A673 (cell line): ENCODE measurements around the gene CFAP97D1. TPM values are rescaled to one million over a fixed set of nuclear protein-coding genes. Genes with fewer than 3 reads are reported as not detected.

Experiments used
- BruUV-seq: library from RNA; stranded (reverse); fragments of 400-500 nt; replicated peaks from 2 replicates; lab custom pipeline; 2021; lab: Mats Ljungman, UMichigan
- CTCF ChIA-PET: fragments of 300-600 bp; sonication (Branson Sonifier 250); formaldehyde crosslinking; loops from one replicate; lab custom pipeline; 2022; ENCODE audit warnings: antibody characterized with exemption; lab: Charles Lee
- POLR2A ChIA-PET: fragments of 300-600 bp; sonication (Branson Sonifier 250); formaldehyde crosslinking; loops from one replicate; lab custom pipeline; 2022; ENCODE audit warnings: antibody characterized with exemption; ENCODE audit not compliant: low non-redundant PET; lab: Charles Lee
- DNase-seq: peaks from one replicate; pipeline ENCODE4 v3.0.0-alpha.2; 2015; ENCODE audit warnings: low spot score
- H3K27ac ChIP-seq: fragments of 200-600 bp; sonication (generic); 2 replicates; pipeline ENCODE4 v1.5.1; 2016; ENCODE audit warnings: mixed run types, low read depth, mild to moderate bottlenecking, mixed read lengths, antibody characterized with exemption, low read length; ENCODE audit not compliant: poor library complexity, severe bottlenecking
- H3K27me3 ChIP-seq: fragments of 200-600 bp; sonication (generic); replicated peaks from 2 replicates; pipeline ENCODE4 v1.6.1; 2017; ENCODE audit warnings: mixed run types, low read depth, mild to moderate bottlenecking, mixed read lengths, antibody characterized with exemption, low read length; ENCODE audit not compliant: insufficient read depth, poor library complexity
- H3K36me3 ChIP-seq: fragments of 200-600 bp; sonication (generic); 2 replicates; pipeline ENCODE4 v1.6.1; 2016; ENCODE audit warnings: mixed run types, mild to moderate bottlenecking, mixed read lengths, antibody characterized with exemption, low read length; ENCODE audit not compliant: insufficient read depth, poor library complexity, severe bottlenecking
- H3K4me1 ChIP-seq: fragments of 200-600 bp; sonication (generic); 2 replicates; pipeline ENCODE4 v1.6.1; 2017; ENCODE audit warnings: mixed run types, mild to moderate bottlenecking, mixed read lengths, antibody characterized with exemption, low read length; ENCODE audit not compliant: insufficient read depth, poor library complexity, severe bottlenecking
- H3K4me3 ChIP-seq: fragments of 200-600 bp; sonication (generic); 2 replicates; pipeline ENCODE4 v1.5.1; 2016; ENCODE audit warnings: low read depth, mixed run types, mild to moderate bottlenecking, mixed read lengths, low read length; ENCODE audit not compliant: poor library complexity, severe bottlenecking
- H3K9me3 ChIP-seq: fragments of 200-600 bp; sonication (generic); 2 replicates; pipeline ENCODE4 v1.6.1; 2016; ENCODE audit warnings: mixed run types, low read depth, mild to moderate bottlenecking, mixed read lengths, antibody characterized with exemption, low read length; ENCODE audit not compliant: poor library complexity, severe bottlenecking
- CTCF ChIP-seq: fragments of 300-800, 200-600 bp; sonication (generic); conservative IDR thresholded peaks from 2 replicates; pipeline ENCODE4 v1.5.1; 2017; ENCODE audit warnings: low read depth, mild to moderate bottlenecking, antibody characterized with exemption, low read length, moderate library complexity, mixed read lengths
- EZH2 ChIP-seq: fragments of 200-600 bp; sonication (generic); IDR thresholded peaks from 2 replicates; pipeline ENCODE4 v1.6.1; 2017; ENCODE audit warnings: borderline replicate concordance, low read depth, mild to moderate bottlenecking, mixed read lengths, antibody characterized with exemption, low read length; ENCODE audit not compliant: poor library complexity, severe bottlenecking
- intact Hi-C: fragments of 100-400 bp; cut with micrococcal nuclease; formaldehyde crosslinking; loops from one replicate; pipeline ENCODE4 v1.10.0; 2022; ENCODE audit not compliant: unreplicated experiment
- total RNA-seq: library from RNA; stranded (reverse); gene quantifications from 2 replicates; pipeline ENCODE4 v1.2.3, GENCODE V29; 2021

The CFAP97D1 gene
- total RNA-seq, 1 experiment from 2014 or later = not detected

GRCh38 chr17:43750153-43750552 is 30.1 kb upstream of the CFAP97D1 start:
- Histone ChIP-seq H3K4me1 (peaks cover 8% of the 10 kb centered on the region), H3K27me3 (no peaks in the 10 kb centered on the region), H3K27ac (no peak overlapping the region), H3K9me3 (no peaks in the 10 kb centered on the region), H3K4me3 (no peak overlapping the region), H3K36me3 (no peaks in the 10 kb centered on the region)
- no peak for DNase-seq
- BruUV-seq = no TSS peak
- ChIA-PET POLR2A (no interaction called here), CTCF (no interaction called here)
- TF ChIP-seq EZH2 = no peak
- TF ChIP-seq CTCF = no peak
- intact Hi-C loops = no loop called here

GRCh38 chr17:43753493-43754129 is 26.6 kb upstream of the CFAP97D1 start:
- DNase-seq = no peak
- TF ChIP-seq EZH2 (no peak), CTCF (no peak)
- no TSS peak for BruUV-seq
- ChIA-PET POLR2A (no interaction called here), CTCF (no interaction called here)
- no peaks in the 10 kb centered on the region for H3K4me1 ChIP-seq
- intact Hi-C loops = no loop called here
- H3K36me3 ChIP-seq = no peaks in the 10 kb centered on the region
- H3K4me3 ChIP-seq = no peak overlapping the region
- H3K27me3 ChIP-seq = no peaks in the 10 kb centered on the region
- no peak overlapping the region for H3K27ac ChIP-seq
- no peaks in the 10 kb centered on the region for H3K9me3 ChIP-seq

GRCh38 chr17:43754947-43755346 is 25.3 kb upstream of the CFAP97D1 start:
- no peak for DNase-seq
- TF ChIP-seq CTCF = no peak
- TF ChIP-seq EZH2 = no peak
- Histone ChIP-seq H3K27me3 (no peaks in the 10 kb centered on the region), H3K9me3 (no peaks in the 10 kb centered on the region), H3K36me3 (no peaks in the 10 kb centered on the region), H3K4me3 (no peak overlapping the region), H3K27ac (no peak overlapping the region), H3K4me1 (no peaks in the 10 kb centered on the region)
- ChIA-PET CTCF (no interaction called here), POLR2A (interaction anchor here (0.6 kb wide), 1 partner anchor 351 kb away, joined by 3 read pairs; no protein-coding TSS in a partner anchor)
- intact Hi-C loops = no loop called here
- BruUV-seq = no TSS peak
